Jurkat, Clone E6-1 (cell line): ENCODE data around the gene DGKQ.
"Not testable (repeated sequence)": the region's sequence is repeated elsewhere in the genome, so short reads cannot be mapped to it uniquely, and the experiment has no call there.

Experiments used
- DNase-seq: peaks from one replicate; pipeline ENCODE4 v3.0.0-alpha.2; 2011; ENCODE audit warnings: low read depth, low spot score
- H3K4me3 ChIP-seq: 2 replicates; pipeline ENCODE4 v1.5.1; 2011; ENCODE audit warnings: mild to moderate bottlenecking, low read length, control low read depth, moderate library complexity

DGKQ gene

GRCh38 chr4:955161-955921 lies 18.0 kb downstream of the DGKQ start:
- no peak for DNase-seq
- H3K4me3 ChIP-seq: no peak overlapping the region

DNA sequence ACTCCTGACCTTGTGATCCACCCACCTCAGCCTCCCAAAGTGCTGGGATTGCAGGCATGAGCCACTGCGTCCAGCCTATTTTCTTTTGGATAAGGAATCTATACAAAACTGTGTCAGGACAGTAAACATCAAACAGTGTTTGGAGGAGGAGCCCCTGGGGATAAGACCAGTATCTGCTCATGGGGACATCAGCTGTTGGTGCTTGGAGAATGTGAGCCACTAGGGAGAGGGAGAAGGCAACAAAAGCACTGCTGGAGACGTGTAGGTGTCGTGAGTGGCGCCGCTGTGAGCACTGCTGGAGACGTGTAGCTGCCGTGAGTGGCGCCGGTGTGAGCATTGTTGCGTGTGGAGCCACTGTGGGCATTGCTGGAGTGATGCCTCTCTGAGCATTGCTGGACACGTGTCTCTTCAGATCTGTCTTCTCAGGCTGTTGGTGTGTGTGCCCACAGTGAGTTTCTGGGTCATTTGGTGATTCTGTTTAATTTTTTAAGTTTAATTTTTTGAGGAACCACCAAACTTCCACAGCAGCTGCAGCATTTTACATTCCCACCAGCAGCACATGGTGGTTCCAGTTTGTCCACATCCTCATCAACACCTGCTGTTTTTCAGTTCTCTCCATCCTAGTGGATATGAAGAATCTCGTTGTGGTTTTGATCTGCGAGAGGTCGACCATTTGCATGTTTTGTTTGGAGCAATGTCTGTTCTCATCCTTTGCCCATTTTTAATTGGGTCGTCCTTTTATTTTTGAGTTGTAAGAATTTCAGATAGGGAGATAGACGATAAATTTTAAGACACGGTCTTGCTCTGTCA lies 19.0 kb downstream of the DGKQ start:
- DNase-seq: no peak
- no peak overlapping the region for H3K4me3 ChIP-seq

GRCh38 chr4:953574-953915 lies 19.8 kb downstream of the DGKQ start:
- DNase-seq: no peak
- H3K4me3 ChIP-seq: no peak overlapping the region

DNA sequence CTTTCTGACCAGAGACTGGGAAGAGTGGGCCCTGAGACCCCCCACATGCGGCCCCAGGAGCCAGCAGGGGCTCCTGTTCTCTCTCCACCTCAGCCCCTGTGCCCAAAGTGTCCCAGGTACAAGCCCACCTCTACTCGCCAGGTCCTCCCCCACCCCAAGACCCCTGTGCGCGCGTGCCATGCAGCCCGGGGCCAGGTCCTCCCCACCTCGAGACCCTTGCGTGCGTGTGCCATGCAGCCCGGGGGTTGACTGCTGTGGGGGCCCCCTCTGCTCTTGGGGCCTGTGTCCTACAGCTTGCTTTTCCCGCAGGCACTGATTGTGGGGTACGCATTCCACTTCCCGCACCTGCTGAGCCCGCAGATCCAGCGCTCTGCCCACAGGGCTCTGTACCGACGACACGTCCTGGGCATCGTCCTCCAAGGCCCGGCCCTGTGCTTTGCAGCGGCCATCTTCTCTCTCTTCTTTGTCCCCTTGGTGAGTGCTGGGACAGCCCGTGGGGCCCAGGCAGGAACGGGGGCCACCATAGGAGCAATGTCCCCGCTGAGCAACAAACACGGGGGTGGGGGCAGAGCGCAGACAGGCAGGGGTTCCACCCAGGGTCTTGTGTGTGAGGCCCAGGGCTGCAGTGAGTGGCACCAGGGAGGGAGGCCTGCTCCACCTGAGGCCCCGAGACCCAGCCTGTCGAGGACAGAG lies 20.3 kb downstream of the DGKQ start:
- no peak for DNase-seq
- no peak overlapping the region for H3K4me3 ChIP-seq

- DNase-seq: no peak
- H3K4me3 ChIP-seq: no peak overlapping the region
Measured at GRCh38 chr4:951594-952468, 21.5 kb downstream of the DGKQ start.

DNA sequence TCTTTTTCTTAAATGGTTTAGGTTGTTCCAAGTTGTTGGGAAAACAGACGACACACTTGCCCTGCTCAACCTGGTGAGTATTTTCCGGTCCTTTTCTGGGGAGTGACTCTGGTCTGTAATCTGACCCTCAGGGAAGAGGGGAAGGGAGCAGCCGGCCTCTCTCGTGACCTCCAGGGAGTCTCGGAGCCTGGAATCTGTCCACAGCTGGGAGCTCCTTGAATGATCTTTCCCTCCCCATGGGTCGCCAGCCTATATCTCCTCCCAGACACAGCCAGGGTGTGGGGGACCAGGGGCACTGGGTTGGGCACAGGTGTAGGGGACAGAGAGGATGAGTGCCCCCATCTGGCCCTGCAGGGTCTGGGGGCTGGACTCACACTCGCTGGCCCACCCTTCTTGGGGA lies 22.2 kb downstream of the DGKQ start:
- H3K4me3 ChIP-seq: no peak overlapping the region
- no peak for DNase-seq

GRCh38 chr4:950136-951020 lies 23.0 kb downstream of the DGKQ start:
- H3K4me3 ChIP-seq: no peak overlapping the region
- DNase-seq: no peak

GRCh38 chr4:949656-950055 lies 23.7 kb downstream of the DGKQ start:
- no peak overlapping the region for H3K4me3 ChIP-seq
- no peak for DNase-seq

DNA sequence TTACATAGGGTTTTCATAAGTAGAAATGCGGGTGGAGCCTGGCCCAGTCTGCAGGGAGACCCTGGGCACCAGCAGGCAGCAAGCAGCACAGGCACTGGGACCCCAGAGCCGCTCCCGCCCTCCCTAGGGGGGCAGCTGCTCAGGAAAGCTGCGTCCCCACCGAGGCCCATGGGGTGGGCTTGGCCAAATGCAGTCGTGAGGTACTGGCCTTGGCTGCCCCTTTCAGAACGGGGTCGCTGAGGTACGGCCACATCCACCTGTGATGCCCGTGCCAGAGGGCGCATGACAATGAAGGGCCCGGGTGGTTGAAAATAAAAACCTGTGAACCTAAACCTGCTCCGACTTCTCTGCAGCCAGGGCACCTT lies 24.5 kb downstream of the DGKQ start:
- no peak for DNase-seq
- no peak overlapping the region for H3K4me3 ChIP-seq

DNA sequence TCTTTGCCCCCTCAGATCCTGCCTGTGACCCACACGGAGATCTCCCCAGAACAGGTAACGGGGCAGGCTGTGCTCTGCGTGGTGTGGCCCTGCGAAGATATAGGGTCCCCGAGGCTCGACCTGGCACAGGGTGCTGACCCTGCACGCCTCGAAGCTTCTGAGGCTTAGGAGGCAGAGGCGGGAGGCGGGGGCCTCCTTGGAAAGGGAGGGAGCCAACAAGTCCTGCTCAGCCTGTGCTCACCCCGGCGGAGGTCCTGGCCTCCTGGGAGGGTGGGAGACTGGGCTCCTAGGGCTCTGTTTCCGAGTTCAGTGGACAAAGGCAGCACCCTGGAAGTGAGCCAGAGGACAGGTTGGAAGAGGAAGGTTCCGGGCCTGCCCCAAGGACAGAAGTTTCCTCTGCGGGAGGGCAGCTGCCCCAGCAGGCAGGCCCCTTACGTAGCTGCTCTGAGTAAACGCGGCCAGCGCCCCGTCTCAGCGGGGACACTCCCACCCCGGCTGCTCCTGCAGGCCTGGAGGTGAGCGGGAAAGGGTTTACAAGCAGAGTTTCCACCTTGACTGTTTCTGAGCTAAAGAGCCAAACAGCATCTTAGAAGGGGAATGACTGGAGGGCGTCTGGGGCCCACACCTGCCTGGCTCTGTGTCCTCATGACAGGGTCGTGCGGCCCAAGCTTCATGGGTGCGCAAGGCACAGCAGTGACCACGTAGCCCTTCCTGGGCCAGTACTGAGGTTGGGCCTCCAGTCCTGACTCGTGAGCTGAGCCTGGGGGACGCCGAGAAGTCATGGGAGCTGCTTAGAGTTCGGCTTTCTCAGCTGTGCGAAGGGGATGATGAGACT lies 25.1 kb downstream of the DGKQ start:
- H3K4me3 ChIP-seq: no peak overlapping the region
- no peak for DNase-seq

DNA sequence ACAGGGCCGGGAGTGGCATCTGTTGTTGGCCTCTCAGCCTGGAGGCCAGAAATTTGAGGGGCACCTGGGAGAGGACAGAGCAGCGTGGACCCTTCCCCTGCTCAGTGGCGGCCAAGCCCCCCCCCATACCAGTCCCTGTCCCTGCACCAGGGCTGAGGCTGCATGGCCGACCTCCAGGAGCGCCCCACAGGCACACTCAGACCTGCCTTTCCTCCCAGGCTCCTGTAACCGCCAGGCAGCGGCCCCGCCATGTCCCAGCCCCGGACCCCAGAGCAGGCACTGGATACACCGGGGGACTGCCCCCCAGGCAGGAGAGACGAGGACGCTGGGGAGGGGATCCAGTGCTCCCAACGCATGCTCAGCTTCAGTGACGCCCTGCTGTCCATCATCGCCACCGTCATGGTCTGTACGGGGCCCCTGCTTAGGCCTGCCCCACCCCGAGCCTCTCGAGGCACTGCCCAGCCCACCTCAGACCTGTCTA lies 25.8 kb downstream of the DGKQ start:
- DNase-seq: no peak
- no peak overlapping the region for H3K4me3 ChIP-seq

DNA sequence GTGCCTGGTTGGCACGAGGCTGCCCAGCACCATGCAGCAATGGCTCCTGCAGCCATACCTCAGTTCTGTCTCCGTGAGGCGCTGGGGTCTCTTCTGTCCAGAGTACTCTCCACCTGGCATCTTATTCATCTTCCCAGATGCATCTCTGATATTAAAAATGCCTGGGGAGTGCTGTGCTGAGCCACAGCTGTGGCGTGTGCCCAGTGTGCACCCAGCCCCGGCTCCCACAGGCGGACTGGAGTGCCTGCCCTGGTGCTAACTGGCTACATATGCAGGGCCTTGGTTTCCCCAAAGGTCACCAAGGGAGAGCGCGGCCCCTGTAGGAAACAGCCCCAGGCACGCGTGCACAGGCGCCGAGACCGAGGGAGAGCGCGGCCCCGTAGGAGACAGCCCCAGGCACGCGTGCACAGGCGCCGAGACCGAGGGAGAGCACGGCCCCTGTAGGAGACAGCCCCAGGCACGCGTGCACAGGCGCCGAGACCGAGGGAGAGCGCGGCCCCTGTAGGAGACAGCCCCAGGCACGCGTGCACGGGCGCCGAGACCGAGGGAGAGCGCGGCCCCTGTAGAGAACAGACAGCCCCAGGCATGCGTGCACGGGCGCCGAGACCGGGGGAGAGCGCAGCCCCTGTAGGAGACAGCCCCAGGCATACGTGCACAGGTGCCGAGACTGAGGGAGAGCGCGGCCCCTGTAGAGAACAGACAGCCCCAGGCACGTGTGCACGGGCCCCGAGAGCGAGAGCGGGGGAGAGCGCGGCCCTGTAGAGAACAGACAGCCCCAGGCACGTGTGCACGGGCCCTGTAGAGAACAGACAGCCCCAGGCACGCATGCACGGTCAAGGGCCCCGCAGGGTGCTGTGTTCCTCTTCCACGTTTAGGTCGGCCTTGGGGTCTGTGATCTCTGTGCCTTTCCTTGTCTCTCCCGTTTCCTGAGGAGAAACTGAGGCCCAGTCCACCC lies 26.6 kb downstream of the DGKQ start:
- no peak for DNase-seq
- H3K4me3 ChIP-seq: no peak overlapping the region

- H3K4me3 ChIP-seq: no peak overlapping the region
- DNase-seq: no peak
Measured at GRCh38 chr4:946103-946450, 27.3 kb downstream of the DGKQ start.

DNA sequence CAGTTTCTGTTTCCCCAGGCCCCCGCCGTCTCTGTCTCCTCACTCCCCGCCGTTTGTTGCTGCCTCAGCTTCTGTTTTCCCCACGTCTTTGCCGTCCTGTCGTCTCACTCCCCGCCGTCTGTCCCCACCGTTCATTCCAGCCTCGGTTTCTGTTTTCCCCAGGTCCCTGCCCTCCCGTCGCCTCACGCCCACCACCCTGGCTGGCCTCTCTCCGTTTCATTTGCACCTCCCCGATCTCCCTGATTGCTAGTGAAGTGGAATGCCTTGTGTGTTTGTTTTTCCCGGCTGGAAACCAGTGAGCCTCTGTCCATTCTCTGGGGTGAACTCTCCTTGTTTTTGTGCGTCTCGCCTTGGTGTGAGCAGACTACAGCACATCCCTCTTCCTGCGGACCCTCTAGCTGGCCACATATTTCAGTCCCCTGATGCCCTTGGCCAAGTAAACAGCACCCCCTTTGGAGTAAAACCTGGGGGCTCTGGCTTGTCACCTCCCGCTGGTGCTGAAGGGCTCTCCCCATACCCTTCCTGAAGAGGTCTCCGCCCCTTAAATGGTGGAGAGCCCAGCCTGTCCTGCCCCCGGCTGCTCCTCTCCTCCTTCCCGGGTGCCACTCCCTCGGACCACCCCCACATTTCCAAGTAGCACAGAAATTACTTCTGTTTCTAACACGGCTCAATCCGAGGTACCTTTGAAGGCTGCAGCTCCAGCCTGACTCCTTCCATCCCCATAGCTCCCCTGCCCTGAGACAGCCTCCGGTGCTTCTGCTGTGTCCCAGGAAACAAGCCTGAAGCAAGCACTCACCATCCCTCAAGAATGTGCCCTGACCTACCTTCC lies 27.9 kb downstream of the DGKQ start:
- H3K4me3 ChIP-seq: no peak overlapping the region
- no peak for DNase-seq

DNA sequence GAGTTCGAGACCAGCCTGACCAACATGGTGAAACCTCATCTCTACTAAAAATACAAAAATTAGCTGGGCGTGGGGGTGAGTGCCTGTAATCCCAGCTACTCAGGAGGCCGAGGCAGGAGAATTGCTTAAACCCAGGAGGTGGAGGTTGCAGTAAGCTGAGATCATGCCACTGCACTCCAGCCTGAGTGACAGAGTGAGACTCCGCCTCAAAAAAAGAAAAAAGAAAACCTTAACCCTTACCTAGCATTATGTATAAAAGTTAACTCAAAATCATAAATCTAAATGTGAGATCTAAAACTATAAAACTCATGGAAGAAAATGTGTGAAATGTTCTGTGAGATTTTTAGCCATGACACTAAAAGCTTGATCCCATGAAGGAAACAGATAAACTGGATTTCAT lies 33.9 kb downstream of the DGKQ start:
- not testable (repeated sequence) for H3K4me3 ChIP-seq, DNase-seq

- H3K4me3 ChIP-seq: peak overlapping the region; percentile 98
- DNase-seq: no peak
Measured at GRCh38 chr4:932713-933070, 40.7 kb downstream of the DGKQ start.
